Stomach (tissue), 4 donors: ENCODE results near the gene BTBD9.

Source experiments
- POLR2A ChIP-seq, 4 donors: fragments of 450-650 bp; IDR thresholded peaks; one replicate each; pipeline ENCODE4 v1.6.1; 2016; ENCODE audit warnings: antibody characterized with exemption in 4 of 4, control low read depth in 2 of 4, mild to moderate bottlenecking in 1 of 4, moderate library complexity in 1 of 4
- TF ChIP-seq, protein P1 (sequence below), 7 experiments: fragments of 450-650 bp in 4 of 7; fragments of 200-600 bp in 3 of 7; sonication (generic) in 3 of 7; IDR thresholded peaks; one replicate each; pipeline ENCODE4 v1.5.1; 2016 to 2019; ENCODE audit warnings: antibody characterized with exemption in 7 of 7, control low read depth in 2 of 7, mild to moderate bottlenecking in 1 of 7

DNA sequence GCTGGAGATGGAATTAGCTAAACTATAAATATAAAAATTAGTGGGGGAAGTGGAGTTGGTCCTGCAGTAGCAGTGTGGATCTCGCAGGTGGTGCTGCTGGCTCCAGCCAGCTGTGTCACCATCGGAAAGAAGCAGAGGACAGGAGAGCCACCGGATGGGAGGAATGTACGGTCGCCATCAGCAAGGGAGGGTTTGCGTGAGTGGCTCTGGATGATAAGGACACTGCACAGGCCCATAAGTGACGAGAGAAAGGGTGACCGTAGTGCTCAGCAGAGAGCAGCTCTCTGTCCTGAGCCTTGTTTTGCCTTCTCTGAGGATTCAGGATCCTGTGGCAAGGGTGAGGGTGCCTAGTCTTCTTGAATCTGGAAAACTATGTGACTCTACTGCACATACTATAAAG is 441.5 kb downstream of the BTBD9 start:
- TF ChIP-seq POLR2A (IDR thresholded peaks at IDR 0.05): no peak
- TF ChIP-seq, protein P1, sequence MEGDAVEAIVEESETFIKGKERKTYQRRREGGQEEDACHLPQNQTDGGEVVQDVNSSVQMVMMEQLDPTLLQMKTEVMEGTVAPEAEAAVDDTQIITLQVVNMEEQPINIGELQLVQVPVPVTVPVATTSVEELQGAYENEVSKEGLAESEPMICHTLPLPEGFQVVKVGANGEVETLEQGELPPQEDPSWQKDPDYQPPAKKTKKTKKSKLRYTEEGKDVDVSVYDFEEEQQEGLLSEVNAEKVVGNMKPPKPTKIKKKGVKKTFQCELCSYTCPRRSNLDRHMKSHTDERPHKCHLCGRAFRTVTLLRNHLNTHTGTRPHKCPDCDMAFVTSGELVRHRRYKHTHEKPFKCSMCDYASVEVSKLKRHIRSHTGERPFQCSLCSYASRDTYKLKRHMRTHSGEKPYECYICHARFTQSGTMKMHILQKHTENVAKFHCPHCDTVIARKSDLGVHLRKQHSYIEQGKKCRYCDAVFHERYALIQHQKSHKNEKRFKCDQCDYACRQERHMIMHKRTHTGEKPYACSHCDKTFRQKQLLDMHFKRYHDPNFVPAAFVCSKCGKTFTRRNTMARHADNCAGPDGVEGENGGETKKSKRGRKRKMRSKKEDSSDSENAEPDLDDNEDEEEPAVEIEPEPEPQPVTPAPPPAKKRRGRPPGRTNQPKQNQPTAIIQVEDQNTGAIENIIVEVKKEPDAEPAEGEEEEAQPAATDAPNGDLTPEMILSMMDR (IDR thresholded peaks at IDR 0.05): no peak
